ENCODE measurements around the gene FXYD6.

DNA sequence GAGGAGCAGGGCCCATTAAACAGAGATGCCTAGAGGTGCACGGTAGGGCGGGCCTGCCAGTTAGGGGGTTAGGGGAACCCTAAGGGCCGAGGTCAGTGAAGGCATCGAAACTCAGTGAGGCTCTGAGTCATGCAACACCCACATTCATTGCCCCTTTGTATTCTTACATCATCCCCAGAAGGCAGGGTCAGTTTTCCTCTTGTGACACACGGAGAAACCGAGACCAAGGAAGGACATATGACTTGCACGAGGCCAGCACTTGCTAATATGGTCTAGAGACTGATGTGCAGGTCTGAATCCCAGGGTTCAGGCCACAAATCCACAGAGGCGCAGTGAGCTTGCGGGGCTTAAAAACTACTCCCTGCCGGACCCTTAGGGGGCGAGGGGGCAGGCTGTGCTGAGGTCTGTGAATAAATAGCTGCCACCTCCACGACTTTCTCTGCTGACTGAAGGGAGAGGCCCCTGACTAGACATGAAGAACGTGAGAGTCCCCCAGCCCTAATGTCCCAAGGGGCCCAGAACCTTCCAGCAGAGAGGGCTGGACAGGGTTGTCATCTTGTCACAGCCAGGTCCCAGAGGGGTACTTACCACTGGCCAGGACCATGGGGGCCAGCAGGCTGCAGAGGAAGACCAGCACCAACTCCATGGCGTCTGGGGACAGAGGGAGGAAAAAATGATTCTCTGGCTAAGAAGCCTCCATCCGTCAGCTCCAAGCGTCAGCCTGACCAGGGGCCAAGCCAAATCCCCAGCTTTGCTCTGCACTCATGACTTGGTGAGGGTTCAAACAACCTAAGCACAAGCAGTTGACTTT is 34.1 kb downstream of the FXYD6 start:
- TF ChIP-seq, protein P1, sequence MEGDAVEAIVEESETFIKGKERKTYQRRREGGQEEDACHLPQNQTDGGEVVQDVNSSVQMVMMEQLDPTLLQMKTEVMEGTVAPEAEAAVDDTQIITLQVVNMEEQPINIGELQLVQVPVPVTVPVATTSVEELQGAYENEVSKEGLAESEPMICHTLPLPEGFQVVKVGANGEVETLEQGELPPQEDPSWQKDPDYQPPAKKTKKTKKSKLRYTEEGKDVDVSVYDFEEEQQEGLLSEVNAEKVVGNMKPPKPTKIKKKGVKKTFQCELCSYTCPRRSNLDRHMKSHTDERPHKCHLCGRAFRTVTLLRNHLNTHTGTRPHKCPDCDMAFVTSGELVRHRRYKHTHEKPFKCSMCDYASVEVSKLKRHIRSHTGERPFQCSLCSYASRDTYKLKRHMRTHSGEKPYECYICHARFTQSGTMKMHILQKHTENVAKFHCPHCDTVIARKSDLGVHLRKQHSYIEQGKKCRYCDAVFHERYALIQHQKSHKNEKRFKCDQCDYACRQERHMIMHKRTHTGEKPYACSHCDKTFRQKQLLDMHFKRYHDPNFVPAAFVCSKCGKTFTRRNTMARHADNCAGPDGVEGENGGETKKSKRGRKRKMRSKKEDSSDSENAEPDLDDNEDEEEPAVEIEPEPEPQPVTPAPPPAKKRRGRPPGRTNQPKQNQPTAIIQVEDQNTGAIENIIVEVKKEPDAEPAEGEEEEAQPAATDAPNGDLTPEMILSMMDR (IDR thresholded peaks at IDR 0.05): no peak
- TF ChIP-seq POLR2AphosphoS5 (IDR thresholded peaks at IDR 0.05): no peak

All from breast epithelium (tissue), 3 donors.